Activated naive CD8-positive, alpha-beta T cell treated with anti-CD3 and anti-CD28 coated beads, Interleukin-2, amount 10 ng/mL, durations not matched to agents 7 days and 5 days (primary cell): ENCODE data around the gene UBE2D2. TPM values are rescaled to one million over a fixed set of nuclear protein-coding genes. Genes with fewer than 3 reads are reported as not detected.

ENCODE experiments used
- total RNA-seq, 2 experiments: library from RNA; stranded (reverse); gene quantifications; one replicate each; pipeline ENCODE4 v1.2.3, GENCODE V29; 2021

Gene UBE2D2
- total RNA-seq, 2 experiments from 2014 or later, result 200 to 217 TPM

Other genes starting within 250 kb of the UBE2D2 start
- 100 to 1,000 TPM; 108 to 118 TPM for gene PAIP2, start 219.5 kb upstream of the UBE2D2 start, total RNA-seq
- 1 to 10 TPM; 1.3 to 1.8 TPM for gene SLC23A1, start 178.0 kb upstream of the UBE2D2 start, total RNA-seq
- gene MZB1, start 171.4 kb upstream of the UBE2D2 start, total RNA-seq, result 10 to 100 TPM; 21.8 to 22.6 TPM
- gene PROB1, start 166.2 kb upstream of the UBE2D2 start, total RNA-seq, result 1 to 10 TPM; 4.1 to 4.3 TPM
- 1 to 10 TPM; 6.3 to 6.4 TPM for gene SPATA24, start 157.2 kb upstream of the UBE2D2 start, total RNA-seq
- gene DNAJC18, start 121.8 kb upstream of the UBE2D2 start, total RNA-seq, result 1 to 10 TPM; 4.2 to 5.7 TPM
- gene ECSCR, start 98.6 kb upstream of the UBE2D2 start, total RNA-seq, result not detected
- under 1 TPM; 0.34 to 0.44 TPM for gene SMIM33, start 90.3 kb upstream of the UBE2D2 start, total RNA-seq
- gene STING1, start 78.6 kb upstream of the UBE2D2 start, total RNA-seq, result 10 to 100 TPM; 63.6 to 68.4 TPM
- gene CXXC5, start 87.0 kb downstream of the UBE2D2 start, total RNA-seq, result 1 to 10 TPM; 3.5 to 4.6 TPM
- gene PSD2, start 234.5 kb downstream of the UBE2D2 start, total RNA-seq, result under 1 TPM; 0.08 to 0.09 TPM